ENCODE results near the gene MXI1. TPM values are rescaled to one million over a fixed set of nuclear protein-coding genes. Genes with fewer than 3 reads are reported as not detected.

Gene MXI1
- total and polyA plus RNA-seq, 4 donors, result 9.6 to 52.0 (median 14.2) TPM

- 70% methylated on average over 2 of the region's 2 CpGs for WGBS
- no peaks in the 10 kb centered on the region for H3K4me1 ChIP-seq (ENCODE audit: control insufficient read depth in 4 of 4, insufficient read depth in 4 of 4, low read length in 3 of 4)
- no peak overlapping the region for H3K9ac ChIP-seq (ENCODE audit: low read depth in 1 of 2, low read length in 2 of 2)
- no peak overlapping the region for H3K27ac ChIP-seq (ENCODE audit: low read depth in 1 of 2, low read length in 2 of 2)
- no peak overlapping the region for H3K4me3 ChIP-seq (ENCODE audit: low read depth in 1 of 3, low read length in 3 of 3)
- no peaks in the 10 kb centered on the region for H3K36me3 ChIP-seq (ENCODE audit: control insufficient read depth in 4 of 4, insufficient read depth in 3 of 4, low read depth in 1 of 4, low read length in 3 of 4)
- TF ChIP-seq EGR1 (IDR thresholded peaks at IDR 0.05; ENCODE audit: low read depth in 2 of 2) (no peak), NR2F2 (IDR thresholded peaks at IDR 0.05) (no peak), JUND (IDR thresholded peaks at IDR 0.05) (no peak), YY1 (IDR thresholded peaks at IDR 0.05) (no peak)
- H3K27me3 ChIP-seq (ENCODE audit: control insufficient read depth in 4 of 4, insufficient read depth in 4 of 4, low read length in 3 of 4), result no peaks in the 10 kb centered on the region
- DNase-seq (ENCODE audit: low spot score), result no peak
- no peaks in the 10 kb centered on the region for H3K9me3 ChIP-seq (ENCODE audit: control insufficient read depth in 4 of 4, low read length in 3 of 4)
These were observed 104.8 kb downstream of the MXI1 start for GRCh38 chr10:110312206-110312605.

GRCh38 chr10:110313674-110314073 is 106.3 kb downstream of the MXI1 start:
- H3K9ac ChIP-seq (ENCODE audit: low read depth in 1 of 2, low read length in 2 of 2), result no peak overlapping the region
- no peak overlapping the region for H3K4me3 ChIP-seq (ENCODE audit: low read depth in 1 of 3, low read length in 3 of 3)
- no peak for TF ChIP-seq TAF1 (conservative IDR thresholded peaks at IDR 0.05)
- TF ChIP-seq RXRA (IDR thresholded peaks at IDR 0.05), result no peak
- TF ChIP-seq ATF3 (IDR thresholded peaks at IDR 0.05), result no peak
- TF ChIP-seq JUND (IDR thresholded peaks at IDR 0.05), result no peak
- no peak for TF ChIP-seq REST (IDR thresholded peaks at IDR 0.05)
- no peak for TF ChIP-seq FOXA1 (IDR thresholded peaks at IDR 0.05)
- no peak for TF ChIP-seq HNF4G (IDR thresholded peaks at IDR 0.05)
- no peak for TF ChIP-seq SP1 (IDR thresholded peaks at IDR 0.05)
- TF ChIP-seq CTCF (IDR thresholded peaks at IDR 0.05; ENCODE audit: low read depth, low read length, missing input control), result no peak
- no peak for TF ChIP-seq NR2F2 (IDR thresholded peaks at IDR 0.05)
- TF ChIP-seq RAD21 (IDR thresholded peaks at IDR 0.05), result no peak
- no peak for TF ChIP-seq FOXA2 (IDR thresholded peaks at IDR 0.05)
- DNase-seq (ENCODE audit: low spot score), result no peak
- no peaks in the 10 kb centered on the region for H3K36me3 ChIP-seq (ENCODE audit: control insufficient read depth in 4 of 4, insufficient read depth in 3 of 4, low read depth in 1 of 4, low read length in 3 of 4)
- H3K4me1 ChIP-seq (ENCODE audit: control insufficient read depth in 4 of 4, insufficient read depth in 4 of 4, low read length in 3 of 4), result no peaks in the 10 kb centered on the region
- no peaks in the 10 kb centered on the region for H3K27me3 ChIP-seq (ENCODE audit: control insufficient read depth in 4 of 4, insufficient read depth in 4 of 4, low read length in 3 of 4)
- 79% methylated on average over 2 of the region's 2 CpGs for WGBS
- no peaks in the 10 kb centered on the region for H3K9me3 ChIP-seq (ENCODE audit: control insufficient read depth in 4 of 4, low read length in 3 of 4)
- no peak overlapping the region for H3K27ac ChIP-seq (ENCODE audit: low read depth in 1 of 2, low read length in 2 of 2)
